K562 (cell line): ENCODE measurements around the gene CAMSAP3. TPM values are rescaled to one million over a fixed set of nuclear protein-coding genes. Genes with fewer than 3 reads are reported as not detected.

Source experiments
- ATAC-seq: fragments of 200-7000 bp; cut with Tn5 transposase; 3 replicates; pipeline ENCODE4 v1.9.1; 2020; ENCODE audit warnings: moderate library complexity
- BruUV-seq: library from RNA; stranded (reverse); fragments of 400-500 nt; replicated peaks from 2 replicates; lab custom pipeline; 2021; lab: Mats Ljungman, UMichigan
- CTCF ChIA-PET: fragments of 300-600 bp; formaldehyde crosslinking; extraction: SDS; loops from one replicate; lab custom pipeline; 2021; ENCODE audit warnings: low intra/inter-chr PET ratio; lab: Yijun Ruan, JAX
- POLR2A ChIA-PET: fragments of 300-600, 350-650 bp; sonication (Branson Sonifier 250); formaldehyde crosslinking; extraction: SDS; loops from one replicate; lab custom pipeline; 2021; ENCODE audit warnings: antibody characterized with exemption, inconsistent platforms; lab: Yijun Ruan, JAX
- DNase-seq, 4 experiments: peaks; one replicate each; pipeline versions ENCODE4 v3.0.0 to v3.0.0-alpha.2; 2011 to 2018; ENCODE audit warnings: low spot score in 3 of 4, mixed read lengths in 3 of 4; ENCODE audit errors: extremely low read depth in 1 of 4
- FAIRE-seq: peaks from 2 replicates; lab custom pipeline; 2011; peaks lifted over from hg19 to GRCh38; lab: Jason Lieb, UNC
- H2AFZ ChIP-seq: 2 replicates; pipeline ENCODE4 v1.6.0; 2011; ENCODE audit warnings: low read depth, low read length, control low read depth, inconsistent platforms
- H3K27ac ChIP-seq: fragments of 200-600 bp; 3 replicates; pipeline ENCODE4 v1.8.0; 2011; ENCODE audit warnings: low read depth, mild to moderate bottlenecking, control low read depth, inconsistent platforms, low read length, moderate library complexity, mixed read lengths; ENCODE audit errors: extremely low read depth
- H3K27me3 ChIP-seq, 2 experiments: fragments of 300-600 bp in 1 of 2; 2 replicates in 1 of 2; 3 replicates in 1 of 2; pipeline versions ENCODE4 v1.6.0 to v1.8.0; 2011; ENCODE audit warnings: inconsistent platforms in 2 of 2, low read length in 2 of 2, mild to moderate bottlenecking in 1 of 2, mixed read lengths in 1 of 2, moderate library complexity in 1 of 2; ENCODE audit not compliant: control insufficient read depth in 2 of 2, insufficient read depth in 2 of 2
- H3K36me3 ChIP-seq: fragments of 300-600 bp; 3 replicates; pipeline ENCODE4 v1.8.0; 2011; ENCODE audit warnings: mild to moderate bottlenecking, low read length, inconsistent platforms; ENCODE audit not compliant: control insufficient read depth, insufficient read depth
- H3K4me1 ChIP-seq, 2 experiments: fragments of 200-600 bp in 1 of 2; replicated peaks in 1 of 2; 2 replicates in 1 of 2; 3 replicates in 1 of 2; pipeline versions ENCODE4 v1.5.1 to v1.8.0; 2011; ENCODE audit warnings: inconsistent platforms in 2 of 2, low read length in 2 of 2, mild to moderate bottlenecking in 1 of 2, mixed read lengths in 1 of 2, moderate library complexity in 1 of 2; ENCODE audit not compliant: control insufficient read depth in 2 of 2, insufficient read depth in 2 of 2
- H3K4me2 ChIP-seq: 2 replicates; pipeline ENCODE4 v1.6.1; 2011; ENCODE audit warnings: low read length, control low read depth, inconsistent platforms, mixed read lengths; ENCODE audit not compliant: insufficient read depth
- H3K4me3 ChIP-seq: fragments of 200-600 bp; sonication (generic), shearing (Covaris generic); 2 replicates; pipeline ENCODE4 v1.5.1; 2016; ENCODE audit warnings: control low read depth, inconsistent platforms
- H3K79me2 ChIP-seq: fragments of 200-600 bp; 3 replicates; pipeline ENCODE4 v1.8.0; 2011; ENCODE audit warnings: low read length, inconsistent platforms; ENCODE audit not compliant: control insufficient read depth, insufficient read depth
- H3K9ac ChIP-seq, 2 experiments: 2 replicates each; pipeline versions ENCODE4 v1.6.0 to v1.6.1; 2011; ENCODE audit warnings: low read depth in 2 of 2, low read length in 2 of 2, control low read depth in 1 of 2, inconsistent platforms in 1 of 2, mild to moderate bottlenecking in 1 of 2, mixed read lengths in 1 of 2; ENCODE audit not compliant: insufficient read depth in 1 of 2
- H3K9me1 ChIP-seq: one replicate; pipeline ENCODE4 v1.6.0; 2011; ENCODE audit warnings: inconsistent platforms, mild to moderate bottlenecking, low read length, moderate library complexity; ENCODE audit not compliant: control insufficient read depth, insufficient read depth
- H3K9me3 ChIP-seq: replicated peaks from 2 replicates; pipeline ENCODE4 v1.5.1; 2011; ENCODE audit warnings: low read depth, low read length, inconsistent platforms; ENCODE audit not compliant: control insufficient read depth, insufficient read depth
- H4K20me1 ChIP-seq: replicated peaks from 2 replicates; pipeline ENCODE4 v1.6.1; 2011; ENCODE audit warnings: low read length, inconsistent platforms, mixed read lengths; ENCODE audit not compliant: control insufficient read depth, insufficient read depth
- MAFG ChIP-seq: fragments of 450-650 bp; conservative IDR thresholded peaks from 2 replicates; pipeline ENCODE4 v1.6.1; 2016; ENCODE audit warnings: missing genetic modification characterization, missing compliant biosample characterization
- MLLT1 ChIP-seq, 2 experiments: fragments of 450-650 bp; IDR thresholded peaks; 2 replicates each; pipeline ENCODE4 v1.6.1; 2016
- PHF20 ChIP-seq: fragments of 450-650 bp; IDR thresholded peaks from 2 replicates; pipeline ENCODE4 v1.6.1; 2018; ENCODE audit not compliant: partially characterized antibody
- PML ChIP-seq: IDR thresholded peaks from 2 replicates; pipeline ENCODE4 v1.6.1; 2012; ENCODE audit warnings: low read length, inconsistent platforms
- POLR2B ChIP-seq: fragments of 450-650 bp; IDR thresholded peaks from 2 replicates; pipeline ENCODE4 v1.6.1; 2018; ENCODE audit warnings: low read depth; ENCODE audit not compliant: partially characterized antibody
- POLR2G ChIP-seq: fragments of 200-400 bp; formaldehyde crosslinking; IDR thresholded peaks from 2 replicates; pipeline ENCODE4 v1.6.1; 2017; ENCODE audit warnings: low read depth, mild to moderate bottlenecking, antibody characterized with exemption, low read length, moderate library complexity
- RAD51 ChIP-seq: fragments of 450-650 bp; IDR thresholded peaks from 2 replicates; pipeline ENCODE4 v1.7.1; 2016; ENCODE audit warnings: low read depth, mild to moderate bottlenecking, borderline replicate concordance
- RBFOX2 ChIP-seq: fragments of 200-400 bp; formaldehyde crosslinking; IDR thresholded peaks from 2 replicates; pipeline ENCODE4 v1.6.1; 2017; ENCODE audit warnings: low read depth, mild to moderate bottlenecking, low read length, moderate library complexity
- ZNF436 ChIP-seq: fragments of 250-450, 450-650 bp; sonication (Bioruptor Pico); formaldehyde crosslinking; IDR thresholded peaks from 2 replicates; pipeline ENCODE4 v1.7.0; 2020; ENCODE audit warnings: mild to moderate bottlenecking
- WGBS: fragments of 100-300 bp; shearing (Covaris generic); methylation state at CpG from one replicate; pipeline ENCODE4 v1.1.6; 2016; ENCODE audit warnings: low coverage, mixed read lengths; ENCODE audit not compliant: insufficient coverage; ENCODE audit errors: missing lambda C conversion rate; 5-methylcytosine and 5-hydroxymethylcytosine counted together
- in situ Hi-C: fragments of 300-500 bp; cut with MboI; formaldehyde crosslinking; loops from 4 replicates; pipeline ENCODE4 v1.15.0; 2018; ENCODE audit warnings: inconsistent platforms, mixed read lengths
- intact Hi-C: fragments of 100-400 bp; cut with micrococcal nuclease; formaldehyde crosslinking; loops from 2 replicates; pipeline ENCODE4 v1.14.2; 2022
- polyA plus RNA-seq, 8 experiments: library from polyadenylated mRNA; depleted of rRNA in 4 of 8; stranded (reverse) in 5 of 8; unstranded in 3 of 8; fragments of >200 nt; fragmentation: Nextera tagmentation in 2 of 8; fragmentation: Illumina TruSeq in 1 of 8; extraction: Ambion mirVana in 2 of 8; extraction: Trizol in 1 of 8; gene quantifications; 2 replicates each; pipeline versions ENCODE4 v1.2.1 to v1.2.3, GENCODE V29; 2011 to 2014; ENCODE audit warnings: inconsistent platforms in 1 of 8, missing spikeins in 1 of 8
- total RNA-seq, 7 experiments: library from RNA; depleted of rRNA in 6 of 7; stranded (reverse); fragments of >200 nt in 6 of 7; fragmentation: Illumina TruSeq in 2 of 7; extraction: Trizol in 2 of 7; gene quantifications; 2 replicates each; pipeline versions ENCODE4 v1.2.1 to v1.2.3, GENCODE V29; 2011 to 2021; ENCODE audit warnings: low replicate concordance in 1 of 7
- TF ChIP-seq, protein P1 (sequence below), 2 experiments: fragments of 150-350 bp in 1 of 2; IDR thresholded peaks; 2 replicates each; pipeline ENCODE4 v1.6.1; 2012 to 2016; ENCODE audit warnings: low read depth in 2 of 2, low read length in 2 of 2, mild to moderate bottlenecking in 1 of 2, moderate library complexity in 1 of 2

CAMSAP3 gene
- total and polyA plus RNA-seq, 9 of the 15 experiments (the other 6 are each of a cell fraction or from before 2014, with no cell fraction given) = 0.01 to 0.89 (median 0.22) TPM; not detected in 1

- TF ChIP-seq MLLT1 (IDR thresholded peaks at IDR 0.05) (peak in 1 of 2 experiments; percentile 17; a peak in 1 of 4 replicates), RAD51 (no peak), POLR2B (peak; percentile 75), PML (0 out of 2 replicates have a peak, but pooled peaks have one; percentile 22), PHF20 (peak; percentile 88)
These were observed 44.2 kb downstream of the CAMSAP3 start (continued) for GRCh38 chr19:7639863-7640348.

- peaks cover 40% of the 10 kb centered on the region for H3K79me2 ChIP-seq
- H3K4me2 ChIP-seq = no peak overlapping the region
- no peak for FAIRE-seq
- ChIA-PET POLR2A (interaction anchor here (1.0 kb wide), 1 partner anchor 35 kb away, joined by 4 read pairs; no protein-coding TSS in a partner anchor), CTCF (no interaction called here)
- TF ChIP-seq POLR2G = peak; percentile 3; the same call in 1 of the 2 replicates
- TF ChIP-seq, protein P1, sequence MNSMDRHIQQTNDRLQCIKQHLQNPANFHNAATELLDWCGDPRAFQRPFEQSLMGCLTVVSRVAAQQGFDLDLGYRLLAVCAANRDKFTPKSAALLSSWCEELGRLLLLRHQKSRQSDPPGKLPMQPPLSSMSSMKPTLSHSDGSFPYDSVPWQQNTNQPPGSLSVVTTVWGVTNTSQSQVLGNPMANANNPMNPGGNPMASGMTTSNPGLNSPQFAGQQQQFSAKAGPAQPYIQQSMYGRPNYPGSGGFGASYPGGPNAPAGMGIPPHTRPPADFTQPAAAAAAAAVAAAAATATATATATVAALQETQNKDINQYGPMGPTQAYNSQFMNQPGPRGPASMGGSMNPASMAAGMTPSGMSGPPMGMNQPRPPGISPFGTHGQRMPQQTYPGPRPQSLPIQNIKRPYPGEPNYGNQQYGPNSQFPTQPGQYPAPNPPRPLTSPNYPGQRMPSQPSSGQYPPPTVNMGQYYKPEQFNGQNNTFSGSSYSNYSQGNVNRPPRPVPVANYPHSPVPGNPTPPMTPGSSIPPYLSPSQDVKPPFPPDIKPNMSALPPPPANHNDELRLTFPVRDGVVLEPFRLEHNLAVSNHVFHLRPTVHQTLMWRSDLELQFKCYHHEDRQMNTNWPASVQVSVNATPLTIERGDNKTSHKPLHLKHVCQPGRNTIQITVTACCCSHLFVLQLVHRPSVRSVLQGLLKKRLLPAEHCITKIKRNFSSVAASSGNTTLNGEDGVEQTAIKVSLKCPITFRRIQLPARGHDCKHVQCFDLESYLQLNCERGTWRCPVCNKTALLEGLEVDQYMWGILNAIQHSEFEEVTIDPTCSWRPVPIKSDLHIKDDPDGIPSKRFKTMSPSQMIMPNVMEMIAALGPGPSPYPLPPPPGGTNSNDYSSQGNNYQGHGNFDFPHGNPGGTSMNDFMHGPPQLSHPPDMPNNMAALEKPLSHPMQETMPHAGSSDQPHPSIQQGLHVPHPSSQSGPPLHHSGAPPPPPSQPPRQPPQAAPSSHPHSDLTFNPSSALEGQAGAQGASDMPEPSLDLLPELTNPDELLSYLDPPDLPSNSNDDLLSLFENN (IDR thresholded peaks at IDR 0.05; ENCODE audit: low read depth in 2 of 2, low read length in 2 of 2) = no peak
- TF ChIP-seq RBFOX2 = peak; percentile 33; the same call in 1 of the 2 replicates
- no peak for TF ChIP-seq ZNF436
- TF ChIP-seq MAFG = no peak
- peaks cover 9 to 76% of the 10 kb centered on the region in 2 experiments; a peak in 4 of 5 replicates for H3K4me1 ChIP-seq
- no TSS peak for BruUV-seq
- H3K36me3 ChIP-seq = peaks cover 59% of the 10 kb centered on the region; the same call in 2 of the 3 replicates
- H3K9me1 ChIP-seq = no peaks in the 10 kb centered on the region
- peaks cover 6% of the 10 kb centered on the region; the same call in 1 of the 2 replicates for H3K9me3 ChIP-seq
- H3K27ac ChIP-seq = no peak overlapping the region
- H3K4me3 ChIP-seq = no peak overlapping the region
- H3K9ac ChIP-seq = no peak overlapping the region
- intact Hi-C loops = no loop called here
- WGBS = 96% methylated on average over 8 of the region's 11 CpGs
- no peak overlapping the region for H2AFZ ChIP-seq
- in situ Hi-C loops = no loop called here
- ATAC-seq = no peak
- peaks cover 21% of the 10 kb centered on the region for H4K20me1 ChIP-seq
- no peak for DNase-seq
- H3K27me3 ChIP-seq = no peaks in the 10 kb centered on the region; a peak in 1 of 5 replicates
These were observed 45.1 kb downstream of the CAMSAP3 start for GRCh38 chr19:7640803-7641202.
